Subcutaneous abdominal adipose tissue (tissue), 5 donors: ENCODE results near the gene CAPN5.
"Not testable (repeated sequence)": the region's sequence is repeated elsewhere in the genome, so short reads cannot be mapped to it uniquely, and the experiment has no call there.

Source experiments
- H3K27ac ChIP-seq: one replicate; pipeline ENCODE4 v1.7.0; 2013; ENCODE audit warnings: low read depth, mild to moderate bottlenecking, inconsistent platforms, low read length, moderate library complexity
- H3K27me3 ChIP-seq, 5 donors: one replicate each; pipeline ENCODE4 v1.7.0; 2013; ENCODE audit warnings: low read length in 5 of 5, inconsistent platforms in 1 of 5; ENCODE audit not compliant: control insufficient read depth in 5 of 5, insufficient read depth in 4 of 5
- H3K36me3 ChIP-seq, 5 donors: one replicate each; pipeline ENCODE4 v1.7.0; 2013; ENCODE audit warnings: low read length in 5 of 5; ENCODE audit not compliant: control insufficient read depth in 5 of 5, insufficient read depth in 5 of 5
- H3K4me1 ChIP-seq, 5 donors: one replicate each; pipeline ENCODE4 v1.7.0; 2013; ENCODE audit warnings: low read length in 5 of 5, mild to moderate bottlenecking in 3 of 5, moderate library complexity in 1 of 5; ENCODE audit not compliant: control insufficient read depth in 5 of 5, insufficient read depth in 5 of 5
- H3K4me3 ChIP-seq, 5 donors: one replicate each; pipeline ENCODE4 v1.7.0; 2013; ENCODE audit warnings: low read length in 5 of 5, low read depth in 1 of 5
- H3K9ac ChIP-seq, 5 donors: one replicate each; pipeline ENCODE4 v1.7.0; 2013; ENCODE audit warnings: low read length in 5 of 5, mild to moderate bottlenecking in 4 of 5, moderate library complexity in 3 of 5
- H3K9me3 ChIP-seq, 5 donors: one replicate each; pipeline ENCODE4 v1.7.0; 2013; ENCODE audit warnings: low read length in 5 of 5; ENCODE audit not compliant: control insufficient read depth in 5 of 5
- donor health status: healthy.
- donor health status: healthy.
- donor health status: healthy.
- donor health status: healthy.
- donor health status: healthy.

The CAPN5 gene

DNA sequence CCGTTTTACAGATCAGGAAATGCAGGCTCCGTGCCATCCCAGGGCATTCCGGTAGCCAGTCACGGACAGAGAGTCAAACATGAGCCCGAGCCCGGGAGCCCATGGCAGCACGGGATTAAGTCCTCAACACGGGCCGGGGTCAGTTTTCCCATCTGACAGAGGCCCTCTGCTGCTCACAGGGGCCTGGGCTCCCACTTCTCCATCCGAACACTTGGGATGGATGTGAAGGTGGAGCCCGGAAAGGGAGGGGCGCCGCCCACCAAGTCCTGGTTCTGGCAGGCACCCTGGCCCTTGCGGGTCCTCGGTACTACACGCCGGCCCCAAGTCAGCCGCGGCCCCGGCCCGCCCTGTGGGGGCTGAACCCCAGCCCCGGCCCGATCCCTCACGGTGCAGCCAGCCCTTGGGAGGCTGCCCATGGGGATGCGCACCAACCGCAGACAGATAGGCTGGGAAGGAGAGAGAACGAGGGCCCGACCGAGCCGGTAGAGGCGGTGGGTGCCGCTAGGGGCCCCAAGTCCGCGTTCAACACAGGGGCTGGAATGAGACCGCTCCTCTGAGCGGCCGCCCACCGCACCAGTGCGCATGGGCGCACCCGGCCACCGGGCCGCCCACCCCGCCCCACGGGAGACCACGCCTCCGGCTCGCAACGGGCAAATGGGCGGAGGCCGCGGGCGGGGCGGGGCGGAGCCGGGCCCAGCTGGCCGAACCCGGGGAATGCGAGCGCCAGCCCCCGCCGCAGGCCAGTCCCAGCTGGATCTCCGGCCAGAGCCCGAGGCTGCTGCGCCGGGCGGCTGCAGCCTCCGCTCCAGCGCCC is at the start of gene CAPN5:
CAPN5 (plus strand) TSS at position 743 of the 814 bp plus-strand sequence. CDS start 17,916 bp downstream, outside the sequence.
- Histone ChIP-seq H3K4me1 (peaks cover 0 to 25% (median 19%) of the 10 kb centered on the region in 5 donors), H3K27ac (peak within 1 kb of the TSS; percentile 79), H3K27me3 (peaks cover 0 to 4% (median 0%) of the 10 kb centered on the region in 5 donors), H3K9ac (peak within 1 kb of the TSS in 4 of 5 donors; percentile 70 to 87 (median 85)), H3K4me3 (peak within 1 kb of the TSS; percentile 68 to 75 (median 70)), H3K36me3 (no peaks in the 10 kb centered on the region), H3K9me3 (peaks cover 0 to 6% (median 0%) of the 10 kb centered on the region in 5 donors)

DNA sequence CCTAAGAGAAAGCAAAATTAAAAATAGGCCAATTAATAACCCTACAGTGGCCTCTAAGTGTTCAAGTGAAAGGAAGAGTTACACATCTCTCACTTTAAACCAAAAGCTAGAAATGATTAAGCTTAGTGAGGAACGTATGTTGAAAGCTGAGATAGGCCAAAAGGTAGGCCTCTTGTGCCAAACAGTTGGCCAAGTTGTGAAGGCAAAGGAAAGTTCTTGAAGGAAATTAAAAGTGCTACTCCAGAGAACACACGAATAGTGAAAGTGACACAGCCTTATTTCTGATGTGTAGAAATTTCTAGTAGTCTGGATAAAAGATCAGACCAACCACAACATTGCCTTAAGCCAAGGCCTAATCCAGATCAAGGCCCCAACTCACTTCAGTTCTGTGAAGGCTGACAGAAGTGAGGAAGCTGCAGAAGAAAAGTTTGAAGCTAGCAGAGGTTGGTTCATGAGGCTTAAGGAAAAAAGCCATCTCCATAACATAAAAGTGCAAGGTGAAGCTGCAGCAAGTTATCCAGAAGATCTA is 48.3 kb upstream of the CAPN5 start:
- H3K36me3 ChIP-seq: peaks cover 19 to 51% (median 45%) of the 10 kb centered on the region in 5 donors
- not testable (repeated sequence) for H3K27ac ChIP-seq, H3K9ac ChIP-seq, H3K27me3 ChIP-seq, H3K4me1 ChIP-seq, H3K4me3 ChIP-seq, H3K9me3 ChIP-seq

DNA sequence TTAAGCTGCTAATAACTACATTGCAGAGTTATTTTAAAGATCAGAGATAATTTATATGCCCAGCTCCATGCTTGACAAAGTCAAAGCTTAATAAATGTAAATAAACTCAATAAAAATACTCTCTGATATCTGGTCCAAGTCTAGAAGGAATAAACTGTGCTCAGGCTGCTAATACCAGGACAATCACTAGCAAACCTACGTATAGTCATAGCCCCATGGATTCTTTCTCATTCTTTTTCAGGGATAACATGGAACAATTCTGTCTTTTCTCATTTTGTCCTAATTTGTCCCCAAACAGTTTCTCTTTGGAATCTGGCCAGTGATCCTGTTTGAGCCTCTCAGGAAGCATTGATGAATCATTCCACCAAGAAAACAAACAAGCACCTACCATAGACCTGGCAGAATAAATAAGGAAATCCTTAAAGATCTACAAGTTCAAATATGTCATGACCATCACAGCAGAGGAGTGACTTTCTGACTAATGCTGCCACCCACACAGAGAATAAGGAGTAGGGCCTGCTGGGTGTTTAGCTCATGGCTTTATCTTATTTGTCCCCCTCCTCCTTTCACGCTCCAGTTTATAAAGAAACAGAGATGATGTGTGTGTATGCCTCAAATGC is 46.7 kb upstream of the CAPN5 start:
- Histone ChIP-seq H3K9ac (no peak overlapping the region), H3K27ac (no peak overlapping the region), H3K27me3 (no peaks in the 10 kb centered on the region), H3K4me3 (no peak overlapping the region), H3K4me1 (no peaks in the 10 kb centered on the region), H3K36me3 (peaks cover 19 to 50% (median 45%) of the 10 kb centered on the region in 5 donors), H3K9me3 (no peaks in the 10 kb centered on the region)

DNA sequence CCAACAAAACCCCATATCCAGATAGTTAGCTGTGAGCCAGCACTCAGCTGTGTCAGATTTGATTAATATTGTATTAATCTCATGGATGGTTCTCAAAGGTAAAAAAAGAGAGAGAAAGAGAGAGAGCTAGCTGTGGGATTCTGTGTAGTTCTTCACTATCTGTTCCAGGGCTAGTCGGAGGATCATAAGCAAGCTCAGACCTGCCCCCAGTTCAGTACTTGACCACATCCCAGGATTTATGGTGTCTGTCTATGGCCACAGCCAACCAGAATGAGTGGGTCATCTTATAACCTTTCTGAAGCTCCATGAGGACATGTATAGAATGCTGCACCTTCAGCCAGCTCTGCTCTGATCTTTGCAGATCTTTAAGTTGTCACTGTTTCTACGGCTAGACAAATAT is 46.0 kb upstream of the CAPN5 start:
- no peak overlapping the region for H3K4me3 ChIP-seq
- H3K36me3 ChIP-seq: peaks cover 19 to 50% (median 45%) of the 10 kb centered on the region in 5 donors
- H3K9me3 ChIP-seq: no peaks in the 10 kb centered on the region
- H3K27ac ChIP-seq: no peak overlapping the region
- no peak overlapping the region for H3K9ac ChIP-seq
- H3K4me1 ChIP-seq: no peaks in the 10 kb centered on the region
- no peaks in the 10 kb centered on the region for H3K27me3 ChIP-seq

DNA sequence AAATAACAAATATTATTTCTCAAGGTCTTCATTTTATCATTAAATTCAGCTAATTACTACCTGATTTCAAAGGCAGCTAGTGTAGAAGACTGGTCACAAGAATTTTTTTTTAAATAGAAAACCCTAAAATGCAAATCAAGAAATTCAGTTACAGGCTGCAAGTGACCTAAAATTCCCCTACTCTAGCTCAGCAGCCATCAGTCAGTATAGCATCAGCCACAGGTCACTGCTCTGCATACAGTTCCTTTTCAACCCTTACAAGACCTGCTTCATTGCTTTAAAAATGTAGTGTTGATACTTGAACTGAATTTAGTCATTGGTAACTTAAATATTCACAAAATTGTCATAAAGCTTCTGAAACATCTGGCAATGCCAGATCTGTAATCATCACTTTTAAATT is 42.0 kb upstream of the CAPN5 start:
- H3K4me1 ChIP-seq: no peaks in the 10 kb centered on the region
- H3K27ac ChIP-seq: no peak overlapping the region
- no peak overlapping the region for H3K9ac ChIP-seq
- H3K27me3 ChIP-seq: no peaks in the 10 kb centered on the region
- H3K4me3 ChIP-seq: no peak overlapping the region
- H3K9me3 ChIP-seq: no peaks in the 10 kb centered on the region
- peaks cover 6 to 27% (median 26%) of the 10 kb centered on the region in 5 donors for H3K36me3 ChIP-seq

DNA sequence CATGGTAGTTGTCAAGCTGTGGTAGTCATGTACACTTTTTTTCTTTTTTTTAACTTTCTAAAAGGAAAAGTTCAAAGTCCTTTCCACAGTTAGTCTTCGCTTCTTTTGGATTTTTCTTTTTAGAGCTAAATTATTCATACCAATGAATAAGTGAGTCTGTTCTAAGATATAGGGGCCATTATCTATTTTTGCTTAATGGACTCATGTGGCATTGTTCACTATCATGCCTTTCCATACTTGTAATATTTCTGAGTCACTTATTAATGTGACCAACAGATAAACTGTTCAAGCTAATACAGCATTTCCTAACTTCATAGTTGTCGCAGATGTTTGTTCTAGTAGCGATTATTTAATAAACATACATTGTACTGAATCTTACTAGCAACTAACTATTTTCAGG is 40.5 kb upstream of the CAPN5 start:
- Histone ChIP-seq H3K4me1 (no peaks in the 10 kb centered on the region), H3K4me3 (no peak overlapping the region), H3K36me3 (peaks cover 0 to 13% (median 11%) of the 10 kb centered on the region in 5 donors), H3K9ac (no peak overlapping the region), H3K9me3 (no peaks in the 10 kb centered on the region), H3K27me3 (peaks cover 0 to 10% (median 4%) of the 10 kb centered on the region in 5 donors), H3K27ac (no peak overlapping the region)

DNA sequence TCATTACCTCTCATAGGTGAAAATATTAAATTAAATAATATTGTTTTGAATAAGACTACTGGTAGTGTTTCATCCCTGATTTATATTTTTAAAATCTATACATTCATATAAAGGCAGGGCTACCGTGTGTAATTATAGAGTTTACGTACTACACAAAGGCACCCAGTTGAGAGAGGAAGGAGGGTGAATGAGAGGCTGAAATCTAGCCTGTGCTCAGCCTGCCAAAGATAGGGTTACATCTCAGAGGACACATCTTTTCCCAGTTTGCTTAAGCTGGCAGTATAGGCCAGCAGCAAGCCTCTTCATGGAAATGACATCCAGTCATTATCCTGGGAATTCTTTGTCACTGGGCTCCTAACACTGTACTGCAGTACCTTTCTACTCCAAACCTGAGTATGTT is 40.0 kb upstream of the CAPN5 start:
- Histone ChIP-seq H3K9me3 (no peaks in the 10 kb centered on the region), H3K9ac (no peak overlapping the region), H3K4me3 (no peak overlapping the region), H3K36me3 (peaks cover 0 to 10% (median 8%) of the 10 kb centered on the region in 5 donors), H3K27me3 (peaks cover 0 to 10% (median 4%) of the 10 kb centered on the region in 5 donors), H3K4me1 (no peaks in the 10 kb centered on the region), H3K27ac (no peak overlapping the region)

DNA sequence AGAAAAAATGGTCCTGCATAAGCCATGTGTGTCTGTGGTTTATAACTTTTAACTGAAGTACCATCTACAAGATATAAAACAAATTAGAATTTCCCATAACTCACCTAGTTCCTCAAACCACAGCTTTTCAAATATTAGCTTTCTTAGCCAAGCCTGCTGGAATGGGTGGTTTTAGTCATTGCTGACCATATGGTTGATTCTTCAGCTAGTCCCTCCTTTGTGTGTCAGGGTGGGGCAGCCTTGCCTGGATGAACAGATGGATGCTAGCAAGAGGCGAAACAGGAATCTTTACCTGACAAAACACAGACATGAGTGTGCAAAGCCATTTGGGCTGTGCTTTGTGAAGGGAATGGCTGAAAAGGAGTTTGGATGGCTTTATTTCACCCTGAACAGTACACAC is 39.5 kb upstream of the CAPN5 start:
- Histone ChIP-seq H3K9me3 (no peaks in the 10 kb centered on the region), H3K36me3 (peaks cover 0 to 4% (median 2%) of the 10 kb centered on the region in 5 donors), H3K27ac (no peak overlapping the region), H3K27me3 (peaks cover 0 to 10% (median 4%) of the 10 kb centered on the region in 5 donors), H3K4me3 (no peak overlapping the region), H3K9ac (no peak overlapping the region), H3K4me1 (no peaks in the 10 kb centered on the region)

DNA sequence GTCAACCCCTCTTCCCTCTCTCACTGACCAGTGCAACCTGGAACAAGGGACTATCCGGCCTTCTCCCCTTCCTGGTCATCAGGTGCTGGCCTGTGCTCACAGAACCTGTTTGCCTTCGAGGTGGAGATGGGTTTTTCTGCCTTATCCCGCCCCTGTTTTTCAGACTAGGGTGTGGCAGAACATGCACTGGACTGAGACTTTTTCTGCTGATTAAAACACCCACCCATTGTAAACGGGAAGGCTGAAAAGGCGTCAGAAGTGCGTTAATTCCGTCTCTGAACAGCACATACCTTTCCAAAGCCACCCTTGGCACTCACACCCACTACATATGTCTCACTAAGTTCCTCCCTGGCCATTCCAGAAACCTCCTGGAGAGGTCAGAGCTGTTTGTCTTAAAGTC is 36.9 kb upstream of the CAPN5 start:
- Histone ChIP-seq H3K9me3 (no peaks in the 10 kb centered on the region), H3K4me3 (no peak overlapping the region), H3K27me3 (peaks cover 0 to 10% (median 4%) of the 10 kb centered on the region in 5 donors), H3K36me3 (no peaks in the 10 kb centered on the region), H3K9ac (no peak overlapping the region), H3K27ac (no peak overlapping the region), H3K4me1 (no peaks in the 10 kb centered on the region)

DNA sequence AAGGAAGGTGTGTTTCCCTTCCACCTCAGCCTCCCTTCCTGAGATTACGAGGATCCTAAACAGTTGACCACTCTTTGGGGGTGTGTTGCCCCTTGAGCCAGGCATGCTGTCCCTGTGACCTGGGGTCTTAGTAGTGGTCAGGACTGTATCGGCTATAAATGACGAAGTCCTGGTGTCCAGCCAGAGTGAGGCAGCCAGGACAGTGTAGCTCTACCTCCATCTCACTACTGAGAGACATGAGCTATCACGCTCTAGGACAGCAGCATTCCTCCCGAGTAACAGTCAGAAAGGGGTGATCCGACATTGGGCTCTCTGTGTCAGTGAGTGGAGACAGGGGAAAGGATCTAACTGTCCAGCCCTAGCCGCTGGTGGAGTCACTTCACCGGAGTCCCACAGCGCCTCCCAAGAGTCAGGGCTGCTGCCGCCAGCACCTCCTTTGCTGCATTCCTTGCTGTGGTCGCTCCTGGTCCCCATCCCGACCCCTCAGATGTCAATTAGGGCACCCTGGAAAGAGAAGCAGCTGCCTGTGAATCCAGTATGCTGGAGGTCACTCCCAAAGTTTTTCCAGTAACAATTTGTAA is 35.8 kb upstream of the CAPN5 start:
- no peaks in the 10 kb centered on the region for H3K9me3 ChIP-seq
- no peaks in the 10 kb centered on the region for H3K36me3 ChIP-seq
- no peak overlapping the region for H3K4me3 ChIP-seq
- no peaks in the 10 kb centered on the region for H3K4me1 ChIP-seq
- H3K27ac ChIP-seq: no peak overlapping the region
- H3K27me3 ChIP-seq: peaks cover 0 to 10% (median 4%) of the 10 kb centered on the region in 5 donors
- H3K9ac ChIP-seq: no peak overlapping the region
